Panc1 (cell line): ENCODE results near the gene LRRC27.

Experiments
- CTCF ChIP-seq: fragments of 450-650 bp; IDR thresholded peaks from 2 replicates; pipeline ENCODE4 v1.5.1; 2017; ENCODE audit warnings: mild to moderate bottlenecking
- POLR2AphosphoS5 ChIP-seq: IDR thresholded peaks from 2 replicates; pipeline ENCODE4 v1.6.1; 2012; ENCODE audit warnings: mild to moderate bottlenecking, low read depth, low read length, moderate library complexity
- REST ChIP-seq, 2 experiments: IDR thresholded peaks; 2 replicates each; pipeline ENCODE4 v1.6.1; 2011 to 2012; ENCODE audit warnings: low read depth in 2 of 2, control low read depth in 1 of 2, low read length in 1 of 2, mild to moderate bottlenecking in 1 of 2, moderate library complexity in 1 of 2; ENCODE audit not compliant: insufficient read depth in 1 of 2
- SIN3A ChIP-seq: IDR thresholded peaks from 2 replicates; pipeline ENCODE4 v1.6.1; 2012; ENCODE audit warnings: low read depth, mild to moderate bottlenecking, low read length, moderate library complexity, borderline replicate concordance; ENCODE audit not compliant: insufficient read depth

GRCh38 chr10:132305654-132306342 is 26.2 kb upstream of the LRRC27 start:
- TF ChIP-seq CTCF, result no peak
- no peak for TF ChIP-seq REST (IDR thresholded peaks at IDR 0.05; ENCODE audit: insufficient read depth in 1 of 2, low read depth in 2 of 2, low read length in 1 of 2)
- no peak for TF ChIP-seq POLR2AphosphoS5
- no peak for TF ChIP-seq SIN3A
